ENCODE measurements around the gene CAPN14.
"Not testable (repeated sequence)": the region's sequence is repeated elsewhere in the genome, so short reads cannot be mapped to it uniquely, and the experiment has no call there.

CAPN14 gene

DNA sequence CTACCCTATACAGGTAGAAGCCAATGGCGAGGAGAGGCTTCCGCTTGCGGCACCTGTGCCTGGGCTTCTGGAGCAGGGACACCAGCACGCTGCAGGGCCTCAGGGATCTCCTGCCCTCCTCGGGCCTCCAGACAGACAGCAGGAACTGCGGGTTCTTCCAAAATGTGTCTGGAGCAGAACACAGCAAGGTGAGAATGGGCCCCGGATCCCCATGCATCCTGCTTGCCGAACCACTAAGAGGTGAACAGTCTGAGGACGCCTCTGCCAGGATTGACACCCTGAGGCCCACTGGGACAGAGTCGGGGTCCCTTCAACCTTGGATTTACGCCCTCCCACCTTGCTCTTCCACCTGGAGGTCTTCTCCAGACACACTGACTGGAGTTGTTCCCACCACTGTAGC lies 25.4 kb downstream of the CAPN14 start:
- no peak for DNase-seq

DNA sequence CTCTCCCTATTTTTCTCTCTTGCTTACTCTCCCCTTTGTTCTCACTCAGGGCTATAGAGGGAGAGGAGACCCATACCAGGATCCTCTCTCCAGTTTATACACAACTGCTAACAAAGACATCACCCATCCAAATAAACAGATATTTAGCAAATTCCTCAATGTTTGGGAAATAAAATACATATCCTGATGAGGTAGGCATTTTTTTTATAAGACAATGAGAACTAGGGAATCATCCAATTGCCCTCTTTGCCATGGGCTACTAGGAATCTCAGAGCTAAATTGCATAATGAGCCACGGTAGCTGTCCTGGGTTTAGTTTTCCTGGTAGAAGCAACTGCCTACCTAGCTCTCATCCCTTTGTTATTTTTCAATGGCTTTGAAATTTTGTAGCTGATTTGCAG lies 27.1 kb downstream of the CAPN14 start:
- no peak for DNase-seq

DNA sequence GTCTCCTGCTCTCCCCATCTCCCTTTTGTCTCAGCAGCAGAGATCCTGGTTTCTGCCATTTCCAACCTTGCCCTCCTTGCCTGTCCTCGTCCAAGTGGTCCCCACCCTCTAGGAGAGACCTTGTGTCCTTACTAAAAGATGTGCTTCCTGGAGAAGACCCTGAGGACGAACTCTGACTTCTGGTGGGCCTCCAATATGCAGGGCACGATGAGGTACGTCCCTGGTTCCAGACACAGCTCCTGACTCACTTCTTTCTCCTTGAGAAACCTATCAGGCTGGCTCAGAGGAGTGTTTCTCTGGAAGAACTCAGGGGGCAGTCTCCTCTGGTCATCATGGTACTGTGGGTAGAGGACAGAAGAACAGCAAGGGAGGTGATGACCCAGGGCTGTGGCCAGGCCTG lies 28.2 kb downstream of the CAPN14 start:
- no peak for DNase-seq

DNA sequence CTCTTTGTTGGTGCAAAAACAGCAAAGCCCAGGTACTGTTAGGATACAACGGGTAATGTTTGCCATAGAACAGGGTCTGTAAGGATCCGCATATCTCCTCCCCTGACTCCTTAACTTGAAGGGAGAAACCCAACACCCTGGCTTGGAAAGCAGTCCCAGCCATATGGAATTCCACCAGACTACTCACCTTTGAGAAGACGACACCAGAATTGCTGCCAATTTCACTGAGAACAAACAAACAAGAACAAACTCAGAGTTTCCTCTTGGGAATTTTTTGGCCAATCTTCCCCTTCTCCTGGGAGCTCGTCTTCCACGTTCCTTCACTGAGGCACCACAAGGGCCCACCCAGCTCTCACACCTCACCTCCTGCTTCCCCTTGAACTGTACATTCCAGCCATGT lies 29.2 kb downstream of the CAPN14 start:
- no peak for DNase-seq

DNA sequence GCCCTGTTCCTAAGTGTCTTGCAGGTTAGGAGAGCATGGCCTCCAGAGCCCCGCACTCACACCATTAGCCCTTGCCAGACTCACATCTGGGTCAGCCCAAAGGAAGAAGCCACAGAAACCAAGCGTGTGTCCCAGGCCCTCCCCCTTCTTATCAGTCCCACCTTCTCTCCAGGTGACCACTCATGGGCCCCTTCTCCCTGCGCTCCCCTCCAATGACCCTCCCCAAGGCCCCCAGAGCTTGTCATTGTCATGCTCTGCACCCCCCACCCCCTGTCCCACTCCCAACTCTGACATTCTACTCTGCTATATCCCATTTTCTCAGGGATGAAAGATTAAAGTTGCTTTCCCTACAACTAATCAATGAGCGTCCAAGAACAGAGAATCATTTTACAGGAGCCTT lies 30.1 kb downstream of the CAPN14 start:
- DNase-seq: no peak

DNA sequence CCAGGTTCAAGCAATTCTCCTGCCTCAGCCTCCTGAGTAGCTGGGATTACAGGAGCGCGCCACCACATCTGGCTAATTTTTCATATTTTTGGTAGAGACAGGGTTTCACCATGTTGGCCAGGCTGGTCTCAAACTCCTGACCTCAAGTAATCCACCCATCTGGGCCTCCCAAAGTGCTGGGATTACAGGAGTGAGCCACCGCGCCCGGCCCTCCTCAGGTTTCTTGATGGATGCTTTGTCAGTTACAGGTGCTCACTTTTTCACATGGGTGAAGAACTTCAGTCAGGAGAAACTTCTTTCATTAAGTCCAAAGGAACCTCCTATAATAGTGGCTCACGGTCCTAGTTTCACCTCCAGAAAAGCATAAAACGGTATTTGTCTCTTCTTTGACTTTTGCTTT lies 33.3 kb downstream of the CAPN14 start:
- not testable (repeated sequence) for DNase-seq

DNA sequence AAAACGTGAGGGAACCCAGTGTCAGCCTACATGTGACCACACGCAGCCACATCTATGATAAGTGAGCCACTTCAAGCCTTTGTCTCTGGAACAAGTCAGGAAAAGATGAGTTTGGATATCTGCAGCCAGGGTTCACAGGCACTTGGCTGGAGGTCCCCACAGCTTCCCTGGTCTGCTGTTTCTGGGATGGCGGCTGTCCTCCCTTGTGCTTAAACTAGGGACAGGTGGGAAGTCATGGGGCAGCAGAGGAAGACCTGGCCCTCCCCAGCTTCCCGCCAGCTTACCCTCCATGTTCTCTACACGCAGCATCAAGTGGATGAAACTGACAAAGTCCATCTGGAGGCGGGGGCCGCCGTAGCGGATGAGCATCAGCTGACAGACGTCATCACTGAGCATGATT lies 40.6 kb downstream of the CAPN14 start:
- no peak for DNase-seq

DNA sequence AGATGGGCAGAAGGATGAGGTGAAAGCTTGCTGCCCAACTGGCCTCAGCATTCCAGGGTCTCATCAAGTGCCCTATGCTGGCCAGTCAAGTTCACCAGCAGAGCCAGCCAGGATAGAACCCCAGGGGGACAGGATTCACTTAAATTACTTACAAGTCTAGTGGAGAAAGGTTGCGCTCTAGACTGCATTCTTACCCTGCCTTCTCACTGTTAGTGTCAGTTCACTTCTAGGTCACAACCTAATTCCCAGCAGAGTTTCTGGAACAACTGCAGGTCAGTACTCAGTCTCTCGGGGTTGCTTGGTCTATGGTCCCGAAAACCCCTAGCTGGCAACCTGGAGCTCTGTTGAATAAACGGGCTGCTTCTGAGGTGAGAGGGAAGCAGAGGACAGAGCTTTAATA lies 46.2 kb downstream of the CAPN14 start:
- no peak for DNase-seq

DNA sequence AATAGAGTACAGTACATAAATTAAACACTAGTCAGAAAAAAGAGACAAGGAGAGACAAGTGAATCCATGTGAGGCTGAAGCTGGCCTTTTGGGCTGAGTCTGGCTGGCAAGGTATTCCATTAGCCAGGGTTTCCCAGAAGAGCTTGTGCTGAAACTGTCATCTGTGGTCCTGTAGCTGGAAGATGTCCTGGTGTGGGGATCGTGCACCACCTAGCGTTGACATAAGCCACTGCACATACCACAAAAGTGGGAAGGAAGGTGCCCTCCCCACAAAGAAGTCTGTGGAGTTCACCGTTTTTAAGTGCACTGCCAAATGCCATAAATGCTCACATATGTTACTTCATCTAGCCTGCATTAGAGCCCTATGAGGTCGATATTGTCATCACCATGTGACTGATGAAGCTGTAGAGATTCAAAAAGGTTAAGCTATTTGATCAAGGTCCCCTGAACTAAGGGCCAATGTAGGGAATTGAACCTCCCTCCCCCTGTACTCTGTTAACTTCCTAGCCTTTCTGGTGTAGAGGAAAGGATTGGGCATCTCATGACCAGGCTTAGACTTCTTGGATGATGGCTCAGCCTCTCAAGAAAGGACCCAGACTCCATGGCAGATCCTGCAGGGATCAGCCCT lies 47.1 kb downstream of the CAPN14 start:
- peak; percentile 77 for DNase-seq

DNA sequence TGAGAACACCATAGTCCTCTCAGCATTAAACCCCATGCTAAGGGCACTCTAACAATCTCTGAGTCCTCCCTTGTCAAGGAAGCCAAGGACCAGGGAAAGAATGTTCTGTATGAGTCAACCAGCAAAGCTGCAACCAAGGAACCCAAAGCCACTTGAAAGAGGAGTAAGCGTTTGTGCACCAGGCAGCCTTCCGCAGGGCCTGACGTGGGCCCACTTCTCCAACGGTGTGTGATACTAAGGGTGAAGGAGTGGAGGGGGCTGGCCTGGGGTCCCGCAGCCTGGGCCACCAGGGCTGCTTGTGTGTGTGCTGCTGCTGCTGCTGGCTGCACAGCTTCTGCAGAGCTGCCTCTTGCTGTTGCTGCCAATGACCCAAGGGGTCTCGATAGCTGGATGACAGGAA lies 49.0 kb downstream of the CAPN14 start:
- no peak for DNase-seq

DNA sequence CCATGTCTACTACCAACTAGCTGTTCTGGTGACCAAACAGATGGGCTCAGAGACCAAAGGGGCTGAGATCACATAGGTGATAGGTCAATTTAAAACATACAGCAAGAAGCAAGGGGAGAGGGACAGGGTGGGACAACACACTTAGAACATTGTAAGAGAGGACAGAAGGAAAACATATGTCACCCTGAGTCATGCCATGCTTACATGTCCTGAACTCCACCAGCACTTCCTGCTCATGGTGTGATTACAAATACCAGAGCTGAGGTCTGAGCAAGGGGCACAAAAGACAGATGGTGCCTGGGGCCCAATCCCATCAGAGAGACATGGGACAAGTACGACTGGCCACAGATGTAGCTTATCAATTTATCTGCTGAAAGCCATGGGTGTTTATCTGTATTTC lies 50.4 kb downstream of the CAPN14 start:
- DNase-seq: peak; percentile 19

DNA sequence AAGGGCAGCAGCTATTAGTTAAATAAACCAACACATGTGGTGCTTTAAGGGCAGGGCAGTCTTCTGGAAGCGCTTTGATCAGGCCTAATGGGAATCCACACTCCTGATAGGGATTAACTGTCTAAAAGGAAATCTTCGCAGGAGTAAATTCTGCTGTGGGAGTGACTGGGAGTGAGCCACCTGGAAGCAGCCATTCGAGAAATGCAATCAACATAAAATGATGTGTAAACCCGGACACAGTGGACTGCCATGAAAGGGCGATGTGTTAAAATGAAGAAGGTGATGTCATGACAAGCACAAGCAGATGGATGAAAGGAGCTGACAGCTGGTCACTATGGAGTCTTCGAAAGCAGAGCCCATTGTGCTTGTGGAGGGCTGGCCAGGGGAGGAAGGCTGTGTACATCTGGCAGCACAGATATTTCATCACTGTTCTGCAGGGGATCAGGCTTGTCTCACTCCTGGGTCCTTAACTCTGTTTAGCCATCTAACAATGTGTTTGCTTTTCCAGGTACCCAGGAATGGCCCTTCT lies 54.2 kb downstream of the CAPN14 start:
- peak; percentile 20 for DNase-seq

DNA sequence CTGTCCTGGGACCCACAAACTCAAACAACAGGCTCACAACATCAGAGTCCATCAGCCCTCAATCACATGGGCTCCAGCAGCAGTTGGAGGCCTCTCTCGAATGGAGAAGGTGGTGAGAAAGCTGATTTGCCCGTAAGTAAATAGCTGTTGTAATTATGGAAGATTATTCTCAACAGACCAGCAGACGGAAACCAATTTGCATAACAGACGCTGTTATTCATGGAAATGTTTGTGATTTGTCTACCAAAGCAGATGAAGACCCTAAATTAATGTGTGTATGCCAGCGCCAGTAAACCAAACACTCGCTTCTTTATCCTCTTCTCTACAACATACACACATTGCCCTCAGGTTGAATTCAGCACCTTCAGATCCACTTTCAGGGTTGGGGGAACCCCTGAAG lies 55.7 kb downstream of the CAPN14 start:
- DNase-seq: no peak

DNA sequence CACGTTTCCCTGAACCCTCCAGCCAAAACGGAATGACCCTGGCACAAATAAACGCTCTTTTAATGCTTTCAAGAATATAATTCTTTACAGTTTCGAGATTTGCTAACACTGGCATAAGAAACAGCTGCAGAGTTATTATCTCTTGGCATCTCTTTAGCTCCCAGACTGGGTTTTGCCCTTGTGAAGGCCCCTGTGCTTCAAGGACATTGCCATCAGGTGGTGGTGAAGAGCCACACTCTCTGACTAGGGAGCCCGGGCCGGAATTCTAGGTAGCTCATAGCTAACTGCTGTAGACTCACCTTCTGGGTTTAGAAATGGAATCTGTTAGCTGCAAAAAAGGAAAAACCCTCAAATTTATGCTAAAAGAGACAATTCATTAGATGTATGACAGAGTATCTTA lies 65.8 kb downstream of the CAPN14 start:
- peak; percentile 8 for DNase-seq

DNA sequence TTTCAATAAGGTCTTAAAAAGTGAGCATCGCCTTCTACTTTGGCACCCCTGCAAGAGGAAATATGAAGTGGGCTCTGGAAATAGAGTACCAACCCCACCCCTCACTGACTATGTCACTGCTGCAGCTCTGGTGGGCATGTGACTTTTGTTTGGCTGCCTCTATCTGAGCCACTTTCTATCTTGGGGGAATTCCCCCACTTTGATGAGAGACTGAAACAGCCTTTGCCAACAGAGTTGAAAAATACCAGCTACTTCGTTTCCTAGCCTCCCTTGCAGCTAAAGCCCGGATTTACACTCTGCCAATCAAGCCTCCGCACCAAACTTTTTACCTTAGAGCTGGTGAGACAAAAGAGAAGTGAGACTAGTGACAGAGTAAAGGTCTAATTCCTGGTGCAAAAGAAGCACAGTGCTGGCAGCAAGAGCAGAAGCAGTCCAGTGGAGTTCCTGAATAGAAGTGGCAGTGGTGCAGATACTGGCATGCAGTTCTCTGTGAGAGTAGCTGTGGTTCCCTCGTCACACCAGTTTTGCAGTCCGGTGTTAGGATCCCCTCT lies 67.1 kb downstream of the CAPN14 start:
- no peak for DNase-seq

DNA sequence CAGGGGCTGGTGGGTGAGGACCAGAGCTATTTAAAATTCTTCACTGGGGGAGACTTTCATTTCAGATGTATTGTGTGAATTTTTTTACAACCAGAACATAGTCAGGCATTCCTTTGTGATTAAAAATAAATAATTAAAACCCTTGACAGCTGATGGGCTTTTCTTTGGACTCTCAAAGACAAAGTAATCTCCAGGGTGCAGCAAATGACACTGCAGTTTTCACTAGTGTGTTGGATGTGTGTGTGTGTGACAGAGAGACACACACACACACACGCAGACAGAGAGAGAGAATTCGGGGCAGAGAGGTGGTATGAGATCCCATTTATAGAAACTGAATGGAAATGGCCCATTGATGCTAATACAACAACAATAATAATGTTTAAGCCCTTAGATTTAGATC lies 68.8 kb downstream of the CAPN14 start:
- no peak for DNase-seq

DNA sequence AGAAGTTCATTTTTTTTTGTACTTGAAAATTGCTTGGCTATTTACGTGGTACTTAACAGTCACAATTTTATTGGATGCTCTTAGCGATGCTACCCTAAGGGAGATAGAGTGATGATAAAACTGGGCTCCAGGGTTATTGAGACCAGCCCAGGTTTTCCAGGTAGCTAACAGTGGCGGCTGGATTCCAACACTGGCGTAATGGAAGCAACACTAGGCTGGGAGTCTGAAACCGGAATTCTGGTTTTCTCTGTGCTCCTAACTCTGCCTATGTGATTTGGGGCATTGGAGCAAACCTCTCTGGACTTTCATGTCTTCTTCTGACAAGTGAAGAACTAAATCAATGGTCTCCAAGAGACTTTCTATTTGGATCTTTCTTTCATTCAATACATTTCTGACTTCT lies 69.7 kb downstream of the CAPN14 start:
- DNase-seq: no peak

DNA sequence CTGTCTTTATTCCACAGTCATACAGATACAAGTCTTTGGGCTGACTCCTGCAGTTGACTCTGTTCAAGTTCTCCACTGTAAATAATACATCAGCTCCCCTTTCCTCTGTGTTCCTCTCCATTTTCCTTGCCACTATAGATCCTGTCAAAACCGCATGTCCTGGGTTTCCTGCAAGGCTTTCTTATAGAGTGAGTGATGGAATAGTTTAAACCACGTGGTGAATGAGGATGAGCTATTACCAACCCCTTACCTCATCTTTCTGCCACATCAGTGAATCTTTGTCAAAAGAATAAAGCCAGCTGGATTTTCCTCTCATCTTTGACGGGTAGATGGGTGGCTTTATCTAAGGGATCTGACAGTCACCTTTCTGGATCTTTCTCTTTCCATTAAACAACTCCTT lies 75.2 kb downstream of the CAPN14 start:
- no peak for DNase-seq

DNA sequence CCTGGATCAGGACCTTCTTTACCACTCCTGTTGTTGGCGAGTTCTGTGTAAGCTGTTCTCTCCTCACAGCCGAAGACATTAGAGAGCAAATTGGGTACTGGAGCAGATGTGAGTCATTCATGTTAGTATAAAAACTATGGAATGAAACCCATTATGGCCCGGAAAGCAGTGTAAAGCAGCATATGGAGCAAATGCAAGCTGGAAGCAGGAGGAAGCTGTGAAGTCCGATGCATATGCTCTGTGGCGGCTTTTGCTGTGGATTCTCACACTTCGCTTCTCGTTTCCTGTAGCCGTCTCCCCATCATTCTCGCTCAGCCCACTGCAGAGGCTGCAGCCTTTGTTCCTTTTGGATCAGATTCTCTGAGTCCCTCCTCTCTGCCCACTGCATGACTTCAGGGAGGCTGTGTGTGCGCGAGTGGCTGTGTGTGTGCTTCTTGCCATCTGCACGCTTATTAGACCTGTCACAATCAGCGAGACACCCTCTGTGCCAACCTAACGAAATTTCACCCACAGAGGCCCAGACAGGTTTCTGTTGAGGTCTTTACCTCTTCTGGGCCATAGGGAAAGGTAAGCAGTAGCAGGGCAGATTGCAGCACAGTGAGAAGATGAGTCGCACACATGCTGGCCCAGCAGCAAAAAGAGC lies 75.8 kb downstream of the CAPN14 start:
- DNase-seq: no peak

DNA sequence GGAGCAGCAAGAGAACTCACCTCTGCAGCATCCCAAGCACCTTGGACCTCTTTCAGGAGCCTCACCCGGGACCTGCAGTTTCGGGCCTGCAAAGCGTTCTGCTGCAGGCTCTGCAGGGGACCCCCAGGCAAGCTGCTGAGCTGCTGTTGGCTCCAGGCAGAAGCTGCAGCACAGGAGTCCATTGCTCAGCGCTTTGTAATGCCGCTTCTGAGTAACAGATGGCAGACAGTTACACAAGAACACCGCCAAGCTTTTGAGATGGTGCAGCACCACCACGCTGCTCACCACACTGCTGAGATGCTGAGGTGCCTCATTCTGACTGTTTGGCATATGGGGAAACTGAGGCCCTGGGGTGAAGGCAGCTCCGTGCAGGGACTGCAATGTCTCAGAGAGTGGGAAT lies 77.2 kb downstream of the CAPN14 start:
- no peak for DNase-seq

DNA sequence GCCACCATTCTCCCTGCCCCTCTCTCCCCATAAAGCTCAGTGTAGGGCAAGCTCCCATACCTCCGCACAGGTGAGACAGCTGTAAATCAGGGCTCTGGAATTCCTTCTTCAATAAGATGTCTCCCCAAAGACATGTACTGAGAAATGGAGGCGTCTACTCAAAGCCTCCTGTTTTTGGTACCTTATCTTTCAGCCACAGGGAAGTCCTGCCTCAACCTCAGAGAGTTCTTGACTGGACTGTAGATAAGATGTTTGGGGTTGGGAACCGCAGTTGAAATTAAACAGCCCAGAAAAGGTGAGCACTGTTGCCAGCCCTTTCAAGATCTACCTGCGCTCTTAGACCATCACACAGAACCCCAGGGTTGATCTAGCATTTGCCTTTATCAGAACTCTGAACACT lies 77.6 kb downstream of the CAPN14 start:
- DNase-seq: no peak

DNA sequence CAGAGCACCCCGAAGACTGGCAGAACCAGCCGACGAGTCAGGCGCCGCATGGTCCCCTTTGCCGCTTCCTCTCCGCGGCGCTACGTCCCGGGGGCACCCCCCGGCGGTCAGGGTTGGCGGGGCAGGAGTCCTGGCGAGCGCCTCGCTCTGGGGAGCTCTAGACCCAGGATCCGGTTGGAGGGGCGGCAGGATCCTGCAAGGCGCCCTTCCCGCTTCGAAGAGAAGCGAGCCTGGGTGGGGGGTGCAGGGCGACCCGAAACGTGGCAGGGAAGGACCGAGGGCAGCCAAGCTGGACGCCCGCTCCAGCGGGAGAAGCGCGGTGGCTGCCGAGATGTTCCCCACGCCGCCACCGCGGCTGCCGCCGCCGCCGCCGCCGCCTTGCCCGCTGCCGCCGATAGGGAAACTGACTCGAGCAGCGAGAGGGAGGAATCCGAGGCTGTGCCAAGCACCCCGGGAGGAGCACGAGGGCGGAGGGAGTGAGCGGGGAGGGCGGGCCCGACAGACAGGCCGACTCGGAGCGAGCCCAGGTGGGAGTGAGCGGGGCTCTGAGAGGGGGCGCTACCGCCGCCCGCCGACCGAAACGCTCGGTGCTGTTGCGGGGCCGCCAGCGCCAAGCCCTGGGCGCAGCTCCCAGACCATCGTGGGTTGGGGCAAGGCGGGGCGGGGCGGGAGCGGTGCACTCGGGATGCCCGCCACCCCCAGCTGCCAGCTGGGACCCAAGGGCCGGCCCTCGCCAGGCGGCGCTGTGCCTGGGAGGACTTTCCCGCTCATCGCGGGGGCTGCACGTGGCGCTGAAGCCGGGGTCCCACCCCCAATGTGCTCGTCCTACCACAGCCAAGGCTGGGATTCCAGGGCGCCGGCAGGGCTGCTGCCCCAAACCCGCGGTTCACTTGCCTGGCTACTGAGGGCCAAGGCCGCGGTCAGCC lies 79.0 kb downstream of the CAPN14 start, which contains the start of gene GALNT14:
TSS of gene GALNT14 (minus strand) at position 404 of the 926 bp plus-strand sequence. CDS start at position 50, 354 bp downstream.
- peak; percentile 82 for DNase-seq
